Neutrophil (primary cell): Measurements from ENCODE around the gene PKP4.

ENCODE experiments used
- H3K27ac ChIP-seq: fragments of 200-600 bp; sonication (generic); 2 replicates; pipeline ENCODE4 v1.5.1; 2016; ENCODE audit warnings: mild to moderate bottlenecking, moderate library complexity
- H3K27me3 ChIP-seq: fragments of 200-600 bp; sonication (generic); 2 replicates; pipeline ENCODE4 v1.6.0; 2016; ENCODE audit warnings: mild to moderate bottlenecking
- H3K36me3 ChIP-seq: fragments of 200-600 bp; sonication (generic); 2 replicates; pipeline ENCODE4 v1.5.1; 2017
- H3K4me1 ChIP-seq, 2 experiments: fragments of 200-600 bp in 1 of 2; sonication (generic) in 1 of 2; 1 replicate in 1 of 2; 2 replicates in 1 of 2; pipeline versions ENCODE4 v1.5.1 to v1.6.1; 2013 to 2016; ENCODE audit warnings: low read depth in 1 of 2, low read length in 1 of 2, mild to moderate bottlenecking in 1 of 2, moderate library complexity in 1 of 2; ENCODE audit not compliant: control insufficient read depth in 1 of 2, insufficient read depth in 1 of 2
- H3K4me3 ChIP-seq, 2 experiments: fragments of 200-600 bp in 1 of 2; sonication (generic) in 1 of 2; 1 replicate in 1 of 2; 2 replicates in 1 of 2; pipeline ENCODE4 v1.5.1; 2013 to 2016; ENCODE audit warnings: low read depth in 1 of 2, low read length in 1 of 2, mild to moderate bottlenecking in 1 of 2, moderate library complexity in 1 of 2
- H3K9me3 ChIP-seq: fragments of 200-600 bp; sonication (generic); 2 replicates; pipeline ENCODE4 v1.5.1; 2016
- CTCF ChIP-seq: fragments of 200-600 bp; sonication (generic); IDR thresholded peaks from 2 replicates; pipeline ENCODE4 v1.5.1; 2016; ENCODE audit warnings: antibody characterized with exemption

Gene PKP4

GRCh38 chr2:158583923-158584322 lies 127.2 kb downstream of the PKP4 start:
- Histone ChIP-seq H3K4me3 (no peak overlapping the region), H3K9me3 (no peaks in the 10 kb centered on the region)

GRCh38 chr2:158586491-158586890 lies 129.7 kb downstream of the PKP4 start:
- Histone ChIP-seq H3K27ac (no peak overlapping the region), H3K4me1 (no peaks in the 10 kb centered on the region), H3K27me3 (no peaks in the 10 kb centered on the region), H3K36me3 (peaks cover 3% of the 10 kb centered on the region), H3K9me3 (no peaks in the 10 kb centered on the region), H3K4me3 (no peak overlapping the region)
- TF ChIP-seq CTCF: no peak

More at GRCh38 chr2:158583923-158584322, 127.2 kb downstream of the PKP4 start:
- Histone ChIP-seq H3K27ac (no peak overlapping the region), H3K27me3 (no peaks in the 10 kb centered on the region), H3K4me1 (no peaks in the 10 kb centered on the region), H3K36me3 (peaks cover 3% of the 10 kb centered on the region)
- no peak for TF ChIP-seq CTCF

- H3K4me3 ChIP-seq: no peak overlapping the region
- no peak overlapping the region for H3K27ac ChIP-seq
- no peaks in the 10 kb centered on the region for H3K36me3 ChIP-seq
- TF ChIP-seq CTCF: no peak
- no peaks in the 10 kb centered on the region for H3K27me3 ChIP-seq
- H3K9me3 ChIP-seq: no peaks in the 10 kb centered on the region
- no peaks in the 10 kb centered on the region for H3K4me1 ChIP-seq
Measured at GRCh38 chr2:158589303-158589702, 132.6 kb downstream of the PKP4 start.

GRCh38 chr2:158598862-158599517 lies 142.2 kb downstream of the PKP4 start:
- no peak overlapping the region for H3K27ac ChIP-seq
- H3K4me1 ChIP-seq: no peaks in the 10 kb centered on the region
- H3K9me3 ChIP-seq: no peaks in the 10 kb centered on the region
- peaks cover 3% of the 10 kb centered on the region for H3K36me3 ChIP-seq
- H3K27me3 ChIP-seq: no peaks in the 10 kb centered on the region
- no peak overlapping the region for H3K4me3 ChIP-seq
- no peak for TF ChIP-seq CTCF

GRCh38 chr2:158599609-158600008 lies 142.9 kb downstream of the PKP4 start:
- H3K27ac ChIP-seq: no peak overlapping the region
- TF ChIP-seq CTCF: no peak
- H3K4me3 ChIP-seq: no peak overlapping the region
- peaks cover 3% of the 10 kb centered on the region for H3K36me3 ChIP-seq
- no peaks in the 10 kb centered on the region for H3K27me3 ChIP-seq
- no peaks in the 10 kb centered on the region for H3K4me1 ChIP-seq
- H3K9me3 ChIP-seq: no peaks in the 10 kb centered on the region
